C4-2B (cell line): ENCODE measurements around the gene CCN5.
"Not testable (repeated sequence)": the region's sequence is repeated elsewhere in the genome, so short reads cannot be mapped to it uniquely, and the experiment has no call there.

ENCODE experiments used
- H3K27ac ChIP-seq: fragments of 450-650 bp; 2 replicates; pipeline ENCODE4 v1.5.1; 2017
- CTCF ChIP-seq: fragments of 450-650 bp; conservative IDR thresholded peaks from 2 replicates; pipeline ENCODE4 v1.5.1; 2017; ENCODE audit warnings: mild to moderate bottlenecking
- ZFX ChIP-seq: fragments of 450-650 bp; IDR thresholded peaks from 2 replicates; pipeline ENCODE4 v1.6.1; 2017

The CCN5 gene, protein sequence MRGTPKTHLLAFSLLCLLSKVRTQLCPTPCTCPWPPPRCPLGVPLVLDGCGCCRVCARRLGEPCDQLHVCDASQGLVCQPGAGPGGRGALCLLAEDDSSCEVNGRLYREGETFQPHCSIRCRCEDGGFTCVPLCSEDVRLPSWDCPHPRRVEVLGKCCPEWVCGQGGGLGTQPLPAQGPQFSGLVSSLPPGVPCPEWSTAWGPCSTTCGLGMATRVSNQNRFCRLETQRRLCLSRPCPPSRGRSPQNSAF

GRCh38 chr20:44714701-44715498 lies at the start of gene CCN5:
Gene CCN5 (plus strand): TSS chr20:44715369. CDS start chr20:44715391, 22 bp downstream.
- TF ChIP-seq CTCF (no peak), ZFX (no peak)
- H3K27ac ChIP-seq: no peak within 1 kb of the TSS

GRCh38 chr20:44666066-44666465 lies 49.1 kb upstream of the CCN5 start:
- TF ChIP-seq CTCF: no peak
- no peak for TF ChIP-seq ZFX
- H3K27ac ChIP-seq: no peak overlapping the region

DNA sequence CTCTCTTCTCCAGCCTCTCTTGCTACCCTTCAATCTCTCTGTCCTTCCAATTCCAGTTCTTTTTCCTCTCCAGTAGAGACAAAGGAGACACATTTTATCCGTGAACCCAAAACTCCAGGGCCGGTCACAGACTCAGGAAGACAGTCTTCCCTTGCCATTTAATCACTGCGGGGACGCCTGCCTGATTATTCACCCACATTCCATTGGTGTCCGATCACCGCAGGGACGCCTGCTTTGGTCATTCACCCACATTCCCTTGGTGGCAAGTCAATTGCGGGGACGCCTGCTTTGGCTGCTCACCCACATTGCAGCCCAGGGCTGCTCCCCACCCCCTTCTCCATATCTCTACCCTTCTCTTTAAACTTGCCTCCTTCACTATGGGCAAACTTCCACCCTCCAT lies 44.3 kb upstream of the CCN5 start:
- not testable (repeated sequence) for H3K27ac ChIP-seq

DNA sequence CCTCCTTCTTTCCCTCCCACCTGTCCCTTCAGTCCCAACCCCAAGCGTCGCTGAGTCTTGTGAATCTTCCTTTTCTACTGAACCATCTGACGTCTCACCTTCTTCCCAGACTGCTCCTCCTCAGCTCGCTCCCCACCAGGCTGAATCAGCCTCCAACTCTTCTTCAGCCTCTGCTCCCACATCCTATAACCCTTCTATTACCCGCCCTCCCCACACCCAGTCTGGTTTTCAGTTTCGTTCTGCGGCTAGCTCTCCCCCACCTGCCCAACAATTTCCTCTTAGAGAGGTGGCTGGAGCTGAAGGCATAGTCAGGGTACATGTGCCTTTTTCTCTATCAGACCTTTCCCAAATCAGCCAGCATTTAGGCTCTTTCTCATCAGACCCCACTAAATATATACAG lies 43.6 kb upstream of the CCN5 start:
- not testable (repeated sequence) for H3K27ac ChIP-seq

DNA sequence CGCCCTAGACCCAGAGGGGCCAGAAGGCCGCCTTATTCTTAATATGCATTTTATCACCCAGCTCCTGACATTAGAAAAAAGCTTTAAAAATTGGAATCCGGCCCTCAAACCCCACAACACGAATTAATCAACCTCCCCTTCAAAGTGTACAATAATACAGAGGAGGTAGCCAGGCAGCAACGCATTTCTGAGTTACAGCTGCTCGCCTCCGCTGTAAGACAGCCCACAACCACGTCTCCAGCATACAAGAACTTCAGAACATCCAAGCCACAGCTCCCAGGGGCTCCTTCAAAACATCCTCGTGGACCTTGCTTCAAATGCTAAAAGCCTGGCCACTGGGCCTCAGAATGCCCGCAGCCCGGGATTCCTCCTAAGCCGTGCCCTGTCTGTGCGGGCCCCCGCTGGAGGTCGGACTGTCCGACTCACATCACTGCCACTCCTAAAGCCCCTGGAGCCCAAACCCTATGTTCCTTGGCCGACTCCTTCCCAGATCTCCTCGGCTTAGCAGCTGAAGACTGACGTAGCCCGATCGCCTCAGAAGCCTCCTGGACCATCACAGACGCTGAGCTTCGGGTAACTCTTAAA lies 42.8 kb upstream of the CCN5 start:
- not testable (repeated sequence) for H3K27ac ChIP-seq

DNA sequence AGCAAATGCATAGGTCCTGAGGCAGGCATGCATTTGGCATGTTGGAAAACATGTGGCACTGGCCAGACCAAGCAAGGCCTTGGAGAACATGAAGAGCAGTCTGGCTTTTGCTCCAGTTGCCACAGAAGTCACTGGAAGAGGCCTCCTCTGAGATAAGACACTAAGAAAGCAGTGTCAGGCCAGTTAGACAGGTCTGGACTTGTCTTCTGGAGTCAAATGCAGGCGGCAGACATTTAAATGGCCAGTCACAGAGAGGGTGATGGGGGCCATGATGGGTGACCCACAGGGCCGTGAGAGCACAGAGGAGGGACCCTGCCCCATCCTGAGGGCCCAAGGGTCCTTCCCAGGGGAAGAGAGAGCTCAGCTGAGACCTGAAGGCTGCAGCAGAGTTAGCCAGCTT lies 36.9 kb upstream of the CCN5 start:
- TF ChIP-seq CTCF: no peak
- no peak for TF ChIP-seq ZFX

GRCh38 chr20:44678990-44679611 lies 36.1 kb upstream of the CCN5 start:
- TF ChIP-seq CTCF (no peak), ZFX (no peak)
- no peak overlapping the region for H3K27ac ChIP-seq

More for the DNA sequence above, 36.9 kb upstream of the CCN5 start:
- peak overlapping the region; percentile 6; the same call in 1 of the 2 replicates for H3K27ac ChIP-seq

DNA sequence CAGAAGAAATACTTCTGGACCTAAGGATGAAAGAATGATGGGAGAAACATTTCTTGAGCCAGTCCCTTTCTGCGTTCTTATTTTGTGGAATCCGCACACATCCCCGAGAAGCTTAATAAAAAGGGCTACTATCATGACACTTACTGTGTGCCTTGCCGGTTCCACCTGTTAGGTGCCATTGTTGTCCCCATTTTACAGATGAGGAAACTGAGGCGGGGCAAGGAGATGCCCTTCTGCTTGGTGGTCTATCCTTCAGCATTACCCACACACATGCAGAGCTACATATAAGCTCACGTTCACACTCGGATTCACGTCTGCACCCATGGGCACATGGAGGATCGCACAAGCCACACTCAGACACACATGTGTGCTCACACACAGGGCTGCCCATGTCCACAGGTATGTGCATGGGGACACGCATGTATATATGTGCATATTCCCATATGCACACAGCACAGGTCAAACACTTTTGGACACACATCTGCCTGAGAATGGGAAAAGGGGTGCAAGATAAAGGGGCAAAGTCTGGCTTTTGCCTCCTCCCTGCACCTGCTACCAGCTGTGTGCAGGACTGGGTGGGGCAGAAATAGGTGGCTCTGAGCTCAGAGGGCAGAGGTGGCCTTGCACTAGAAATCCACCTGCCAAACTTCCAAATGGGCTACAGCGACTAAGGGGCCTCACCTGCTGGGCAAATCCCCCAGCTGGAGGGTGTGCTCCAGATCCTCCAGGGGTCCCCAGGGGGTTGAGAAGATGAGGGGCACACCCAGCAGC lies 33.2 kb upstream of the CCN5 start:
- no peak for TF ChIP-seq ZFX
- TF ChIP-seq CTCF: no peak
- no peak overlapping the region for H3K27ac ChIP-seq
